Neural progenitor cell (in vitro differentiated cells): ENCODE data around the gene C1orf21. TPM values are rescaled to one million over a fixed set of nuclear protein-coding genes. Genes with fewer than 3 reads are reported as not detected.

ENCODE experiments used
- DNase-seq: peaks from one replicate; pipeline ENCODE4 v3.0.0-alpha.2; 2016; ENCODE audit warnings: low spot score
- H2AFZ ChIP-seq: fragments of 200-600 bp; sonication (generic); replicated peaks from 2 replicates; pipeline ENCODE4 v1.6.1; 2016; ENCODE audit warnings: antibody characterized with exemption
- H3F3A ChIP-seq: fragments of 200-600 bp; sonication (generic); 2 replicates; pipeline ENCODE4 v1.6.1; 2016; ENCODE audit warnings: antibody characterized with exemption, low read depth
- H3K27ac ChIP-seq: fragments of 200-600 bp; sonication (generic); 2 replicates; pipeline ENCODE4 v1.5.1; 2016; ENCODE audit warnings: mild to moderate bottlenecking
- H3K27me3 ChIP-seq: fragments of 200-600 bp; sonication (generic); 2 replicates; pipeline ENCODE4 v1.6.1; 2016; ENCODE audit warnings: mild to moderate bottlenecking, moderate library complexity
- H3K36me3 ChIP-seq: fragments of 200-600 bp; sonication (generic); 2 replicates; pipeline ENCODE4 v1.5.1; 2016
- H3K4me1 ChIP-seq: fragments of 200-600 bp; sonication (generic); 2 replicates; pipeline ENCODE4 v1.6.1; 2016; ENCODE audit warnings: mixed run types
- H3K4me2 ChIP-seq: fragments of 200-600 bp; sonication (generic); 2 replicates; pipeline ENCODE4 v1.6.1; 2016
- H3K4me3 ChIP-seq: fragments of 200-600 bp; sonication (generic); 2 replicates; pipeline ENCODE4 v1.5.1; 2016
- H3K79me2 ChIP-seq: fragments of 200-600 bp; sonication (generic); 2 replicates; pipeline ENCODE4 v1.6.1; 2016; ENCODE audit warnings: low read depth
- H3K9ac ChIP-seq: fragments of 200-600 bp; sonication (generic); 2 replicates; pipeline ENCODE4 v1.6.1; 2016
- H3K9me3 ChIP-seq: fragments of 200-600 bp; sonication (generic); 2 replicates; pipeline ENCODE4 v1.5.1; 2016; ENCODE audit warnings: low read depth
- H4K20me1 ChIP-seq: fragments of 200-600 bp; sonication (generic); 2 replicates; pipeline ENCODE4 v1.6.1; 2016; ENCODE audit warnings: low read depth
- H3K27ac Mint-ChIP-seq: 3 replicates; pipeline ENCODE4 v1.8.0; 2021; ENCODE audit warnings: mixed read lengths
- H3K27me3 Mint-ChIP-seq: 2 replicates; pipeline ENCODE4 v1.8.0; 2022; ENCODE audit warnings: low read depth, mild to moderate bottlenecking, inconsistent platforms, moderate library complexity, mixed read lengths; ENCODE audit not compliant: insufficient read depth
- H3K36me3 Mint-ChIP-seq: 3 replicates; pipeline ENCODE4 v1.8.0; 2021; ENCODE audit warnings: mixed read lengths
- H3K4me1 Mint-ChIP-seq: 3 replicates; pipeline ENCODE4 v1.8.0; 2021; ENCODE audit warnings: mixed read lengths
- H3K4me3 Mint-ChIP-seq: 3 replicates; pipeline ENCODE4 v1.8.0; 2021; ENCODE audit warnings: mild to moderate bottlenecking, moderate library complexity, mixed read lengths
- H3K9me3 Mint-ChIP-seq: 3 replicates; pipeline ENCODE4 v1.8.0; 2020; ENCODE audit warnings: mixed read lengths
- CTCF ChIP-seq: fragments of 200-600 bp; sonication (generic); IDR thresholded peaks from 2 replicates; pipeline ENCODE4 v1.5.1; 2017; ENCODE audit warnings: antibody characterized with exemption, mild to moderate bottlenecking
- EZH2 ChIP-seq: fragments of 200-600 bp; sonication (generic); IDR thresholded peaks from 2 replicates; pipeline ENCODE4 v1.6.1; 2017; ENCODE audit warnings: antibody characterized with exemption, mild to moderate bottlenecking, moderate library complexity
- EZH2phosphoT487 ChIP-seq: fragments of 200-600 bp; sonication (generic); IDR thresholded peaks from 2 replicates; pipeline ENCODE4 v1.6.1; 2017; ENCODE audit warnings: antibody characterized with exemption
- total RNA-seq: library from RNA; depleted of rRNA; stranded (reverse); fragments of >200 nt; gene quantifications from 2 replicates; pipeline ENCODE4 v1.2.3, GENCODE V29; 2015; ENCODE audit warnings: low replicate concordance

C1orf21 gene
- total RNA-seq, 1 donor from 2014 or later = 117 TPM

- no peak overlapping the region for H3K27ac Mint-ChIP-seq
- Histone ChIP-seq H4K20me1 (peaks cover 9% of the 10 kb centered on the region), H3K27ac (no peak overlapping the region), H3F3A (no peaks in the 10 kb centered on the region), H3K9ac (no peak overlapping the region), H3K36me3 (no peaks in the 10 kb centered on the region), H3K4me1 (peaks cover 24% of the 10 kb centered on the region), H3K4me3 (no peak overlapping the region), H3K79me2 (peaks cover 76% of the 10 kb centered on the region), H3K4me2 (no peak overlapping the region), H2AFZ (no peak overlapping the region), H3K27me3 (no peaks in the 10 kb centered on the region), H3K9me3 (no peaks in the 10 kb centered on the region)
- H3K36me3 Mint-ChIP-seq = peaks cover 17% of the 10 kb centered on the region
- peaks cover 3% of the 10 kb centered on the region for H3K4me1 Mint-ChIP-seq
- no peak for DNase-seq
- H3K27me3 Mint-ChIP-seq = no peaks in the 10 kb centered on the region
- H3K9me3 Mint-ChIP-seq = peaks cover 25% of the 10 kb centered on the region
- no peak for TF ChIP-seq CTCF
- no peak for TF ChIP-seq EZH2phosphoT487
- TF ChIP-seq EZH2 = no peak
- no peak overlapping the region for H3K4me3 Mint-ChIP-seq
Measured at GRCh38 chr1:184473176-184473966, 86.5 kb downstream of the C1orf21 start.

- H3K36me3 ChIP-seq = no peaks in the 10 kb centered on the region
- H3K4me1 ChIP-seq = peaks cover 40% of the 10 kb centered on the region
- no peak overlapping the region for H3K4me3 ChIP-seq
- no peak overlapping the region for H3K4me3 Mint-ChIP-seq
- DNase-seq = no peak
- H3K27me3 ChIP-seq = no peaks in the 10 kb centered on the region
- peaks cover 29% of the 10 kb centered on the region for H3K9me3 Mint-ChIP-seq
- peaks cover 15% of the 10 kb centered on the region for H3F3A ChIP-seq
- H3K4me1 Mint-ChIP-seq = peaks cover 5% of the 10 kb centered on the region
- H3K36me3 Mint-ChIP-seq = peaks cover 37% of the 10 kb centered on the region
- H2AFZ ChIP-seq = no peak overlapping the region
- no peaks in the 10 kb centered on the region for H3K9me3 ChIP-seq
- H3K4me2 ChIP-seq = no peak overlapping the region
- no peak overlapping the region for H3K9ac ChIP-seq
- no peak overlapping the region for H3K27ac ChIP-seq
- H3K27ac Mint-ChIP-seq = no peak overlapping the region
- H4K20me1 ChIP-seq = peaks cover 8% of the 10 kb centered on the region
- H3K79me2 ChIP-seq = peaks cover 49% of the 10 kb centered on the region
- TF ChIP-seq EZH2 = no peak
- no peak for TF ChIP-seq EZH2phosphoT487
- TF ChIP-seq CTCF = no peak
- H3K27me3 Mint-ChIP-seq = no peaks in the 10 kb centered on the region
Measured at GRCh38 chr1:184476187-184476586, 89.4 kb downstream of the C1orf21 start.

- H3K27ac ChIP-seq = no peak overlapping the region
- peaks cover 8% of the 10 kb centered on the region for H4K20me1 ChIP-seq
- no peak overlapping the region for H2AFZ ChIP-seq
- H3F3A ChIP-seq = peaks cover 19% of the 10 kb centered on the region
- Mint-ChIP-seq H3K4me3 (no peak overlapping the region), H3K4me1 (peaks cover 5% of the 10 kb centered on the region), H3K9me3 (peaks cover 13% of the 10 kb centered on the region), H3K27me3 (no peaks in the 10 kb centered on the region), H3K36me3 (peaks cover 38% of the 10 kb centered on the region), H3K27ac (no peak overlapping the region)
- no peak for DNase-seq
- H3K9ac ChIP-seq = no peak overlapping the region
- H3K36me3 ChIP-seq = no peaks in the 10 kb centered on the region
- H3K9me3 ChIP-seq = no peaks in the 10 kb centered on the region
- H3K79me2 ChIP-seq = peaks cover 38% of the 10 kb centered on the region
- H3K4me1 ChIP-seq = peaks cover 27% of the 10 kb centered on the region
- H3K4me2 ChIP-seq = no peak overlapping the region
- TF ChIP-seq EZH2phosphoT487 = no peak
- no peak overlapping the region for H3K4me3 ChIP-seq
- no peaks in the 10 kb centered on the region for H3K27me3 ChIP-seq
Measured at GRCh38 chr1:184479435-184480167, 92.8 kb downstream of the C1orf21 start.

- no peak overlapping the region for H2AFZ ChIP-seq
- H4K20me1 ChIP-seq = peaks cover 9% of the 10 kb centered on the region
- H3F3A ChIP-seq = peaks cover 19% of the 10 kb centered on the region
- peak; percentile 54 for DNase-seq
- peak overlapping the region; percentile 26 for H3K4me2 ChIP-seq
- Mint-ChIP-seq H3K27me3 (no peaks in the 10 kb centered on the region), H3K4me3 (no peak overlapping the region), H3K27ac (no peak overlapping the region), H3K36me3 (peaks cover 36% of the 10 kb centered on the region), H3K9me3 (peaks cover 8% of the 10 kb centered on the region), H3K4me1 (peaks cover 5% of the 10 kb centered on the region)
- no peaks in the 10 kb centered on the region for H3K9me3 ChIP-seq
- no peaks in the 10 kb centered on the region for H3K36me3 ChIP-seq
- H3K27ac ChIP-seq = peak overlapping the region; percentile 24
- H3K79me2 ChIP-seq = peaks cover 35% of the 10 kb centered on the region
- H3K4me1 ChIP-seq = peaks cover 25% of the 10 kb centered on the region
- H3K27me3 ChIP-seq = no peaks in the 10 kb centered on the region
- TF ChIP-seq EZH2 (no peak), EZH2phosphoT487 (no peak), CTCF (no peak)
- H3K9ac ChIP-seq = no peak overlapping the region
- H3K4me3 ChIP-seq = no peak overlapping the region
Measured at GRCh38 chr1:184480736-184481135, 93.9 kb downstream of the C1orf21 start.
